ENCODE measurements around the gene PTPN18. TPM values are rescaled to one million over a fixed set of nuclear protein-coding genes. Genes with fewer than 3 reads are reported as not detected.

The PTPN18 gene
- total and polyA plus RNA-seq, 2 donors (not counting 3 experiments of a cell fraction or from before 2014, with no cell fraction given) = 39.4 to 39.6 TPM

GRCh38 chr2:130368786-130369185 is 12.9 kb downstream of the PTPN18 start:
- dilution Hi-C loops (cut with MboI; ENCODE audit: extremely low pct_ligation_motif_present, low sequenced_read_pairs) = no loop called here

More at GRCh38 chr2:130368786-130369185, 12.9 kb downstream of the PTPN18 start:
- Histone ChIP-seq H3K9ac (replicated peaks; ENCODE audit: extremely low read depth, insufficient read depth, low read length) (no peak overlapping the region), H2AFZ (ENCODE audit: low read depth, low read length) (no peak overlapping the region), H3K4me2 (ENCODE audit: insufficient read depth, low read length) (no peak overlapping the region), H3K36me3 (ENCODE audit: control insufficient read depth in 2 of 2, extremely low read depth in 1 of 2, insufficient read depth in 2 of 2, low read length in 2 of 2) (no peaks in the 10 kb centered on the region), H3K4me3 (replicated peaks in 1 of 3; ENCODE audit: insufficient read depth in 1 of 3, low read depth in 1 of 3, low read length in 3 of 3) (no peak overlapping the region), H3K9me1 (replicated peaks; ENCODE audit: control insufficient read depth, extremely low read depth, insufficient read depth, low read length) (no peaks in the 10 kb centered on the region), H3K9me3 (replicated peaks; ENCODE audit: control insufficient read depth, insufficient read depth, low read length) (no peaks in the 10 kb centered on the region), H3K79me2 (ENCODE audit: control insufficient read depth, insufficient read depth, low read length) (peaks cover 5% of the 10 kb centered on the region), H3K27me3 (ENCODE audit: control insufficient read depth in 2 of 2, insufficient read depth in 2 of 2, low read length in 2 of 2) (no peaks in the 10 kb centered on the region), H4K20me1 (replicated peaks; ENCODE audit: control insufficient read depth, extremely low read depth, insufficient read depth, low read length) (no peaks in the 10 kb centered on the region), H3K27ac (ENCODE audit: insufficient read depth, low read depth, low read length) (no peak overlapping the region), H3K4me1 (ENCODE audit: control insufficient read depth, extremely low read depth, insufficient read depth, low read length) (peaks cover 14% of the 10 kb centered on the region)
- POLR2A ChIA-PET = no interaction called here
- no peak for FAIRE-seq
- DNase-seq (ENCODE audit: low read depth, low spot score) = no peak
- no TSS peak for BruUV-seq (replicated peaks)
- TF ChIP-seq CTCF (IDR thresholded peaks at IDR 0.05; ENCODE audit: extremely low read depth in 1 of 2, insufficient read depth in 1 of 2, low read depth in 1 of 2, low read length in 2 of 2) (no peak), FOS (IDR thresholded peaks at IDR 0.05; ENCODE audit: borderline replicate concordance, insufficient read depth, low read length) (no peak)
- intact Hi-C loops (cut with micrococcal nuclease) = no loop called here
- CTCF ChIA-PET = interaction anchor here (1.5 to 1.7 kb wide), 2 partner anchors 13 to 15 kb away, joined by 5 read pairs; partner anchors contain the start of gene PTPN18
